Keratinocyte (primary cell): Measurements from ENCODE around the gene ABCG4.

Experiments used
- CTCF ChIP-seq, 3 experiments: IDR thresholded peaks in 1 of 3; conservative IDR thresholded peaks in 1 of 3; optimal IDR thresholded peaks in 1 of 3; 2 replicates in 2 of 3; 3 replicates in 1 of 3; pipeline versions ENCODE3 to v1.5.1; 2011; ENCODE audit warnings: low read length in 3 of 3, mild to moderate bottlenecking in 3 of 3, moderate library complexity in 2 of 3, control low read depth in 1 of 3, inconsistent platforms in 1 of 3; ENCODE audit not compliant: insufficient read depth in 2 of 3; ENCODE audit errors: extremely low read depth in 1 of 3
- EZH2 ChIP-seq: IDR thresholded peaks from one replicate; pipeline ENCODE4 v1.6.1; 2012; ENCODE audit warnings: inconsistent platforms, mild to moderate bottlenecking, low read length, moderate library complexity

- TF ChIP-seq CTCF (optimal IDR thresholded peaks at IDR 0.05 in 1 of 3, IDR thresholded peaks at IDR 0.05 in 1 of 3, conservative IDR thresholded peaks at IDR 0.05 in 1 of 3; ENCODE audit: extremely low read depth in 1 of 3, insufficient read depth in 2 of 3, low read length in 3 of 3) (no peak), EZH2 (no peak)
Observed at GRCh38 chr11:119111361-119111925, 37.4 kb upstream of the ABCG4 start.
